ENCODE results near the gene LGMN.
"Not testable (repeated sequence)": the region's sequence is repeated elsewhere in the genome, so short reads cannot be mapped to it uniquely, and the experiment has no call there.

The LGMN gene

GRCh38 chr14:92685784-92686355 is 62.6 kb downstream of the LGMN start:
- Mint-ChIP-seq H3K9me3 (no peaks in the 10 kb centered on the region), H3K27me3 (no peaks in the 10 kb centered on the region), H3K4me1 (ENCODE audit: low read depth) (peaks cover 11% of the 10 kb centered on the region), H3K4me3 (no peak overlapping the region), H3K27ac (peak overlapping the region; percentile 52), H3K36me3 (ENCODE audit: low read depth) (peaks cover 33% of the 10 kb centered on the region)

GRCh38 chr14:92684801-92685560 is 63.4 kb downstream of the LGMN start:
- peaks cover 20% of the 10 kb centered on the region for H3K4me1 Mint-ChIP-seq (ENCODE audit: low read depth)
- H3K9me3 Mint-ChIP-seq = no peaks in the 10 kb centered on the region
- H3K27ac Mint-ChIP-seq = no peak overlapping the region
- H3K36me3 Mint-ChIP-seq (ENCODE audit: low read depth) = peaks cover 39% of the 10 kb centered on the region
- no peak overlapping the region for H3K4me3 Mint-ChIP-seq
- no peaks in the 10 kb centered on the region for H3K27me3 Mint-ChIP-seq

GRCh38 chr14:92683041-92683440 is 65.4 kb downstream of the LGMN start:
- Mint-ChIP-seq H3K9me3 (no peaks in the 10 kb centered on the region), H3K27ac (no peak overlapping the region), H3K36me3 (ENCODE audit: low read depth) (peaks cover 59% of the 10 kb centered on the region), H3K4me3 (no peak overlapping the region), H3K27me3 (no peaks in the 10 kb centered on the region), H3K4me1 (ENCODE audit: low read depth) (peaks cover 38% of the 10 kb centered on the region)

DNA sequence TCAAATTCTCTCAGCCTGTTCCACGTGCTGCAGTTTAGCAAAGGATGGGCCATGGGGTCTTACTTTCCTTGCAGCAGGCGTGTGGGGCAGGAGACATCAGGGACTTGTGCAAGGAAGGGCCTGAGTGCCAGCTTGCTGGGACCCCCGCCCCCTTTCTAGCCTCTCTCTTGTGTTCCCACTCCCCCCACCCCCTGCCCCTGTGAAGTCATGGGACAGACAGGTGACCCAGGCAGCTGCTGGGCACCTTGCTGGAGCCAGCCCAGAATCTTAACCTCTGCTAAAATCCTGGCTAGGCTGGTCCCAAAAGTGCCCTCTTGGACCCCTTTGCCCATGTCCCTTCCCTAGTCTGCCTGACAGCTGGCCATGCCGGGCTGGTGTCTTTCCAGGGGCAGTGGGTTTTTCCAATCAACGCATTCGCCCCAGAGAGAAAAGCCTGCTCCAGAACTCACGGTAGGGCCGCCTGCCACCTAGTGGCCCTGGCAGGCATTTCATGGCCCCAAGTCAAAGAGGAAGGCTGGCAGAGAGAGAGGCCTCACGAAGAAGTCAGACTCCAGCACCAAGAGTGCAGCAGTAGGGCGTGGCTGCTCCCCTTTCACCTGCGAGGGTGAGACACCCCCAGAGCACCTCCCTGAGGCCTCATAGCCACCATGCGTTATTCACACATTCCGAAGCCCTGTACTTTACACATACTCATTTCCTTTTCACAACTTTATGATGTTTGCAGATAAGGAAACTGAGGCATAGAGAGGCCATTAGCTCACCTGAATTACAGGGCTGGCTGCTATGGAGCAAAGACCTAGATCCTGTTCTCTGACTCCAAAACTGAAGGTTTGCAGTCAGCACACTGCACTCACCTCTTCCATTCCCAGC is 67.4 kb downstream of the LGMN start:
- Mint-ChIP-seq H3K4me3 (peak overlapping the region; percentile 23), H3K4me1 (ENCODE audit: low read depth) (peaks cover 59% of the 10 kb centered on the region), H3K36me3 (ENCODE audit: low read depth) (peaks cover 70% of the 10 kb centered on the region), H3K27ac (peak overlapping the region; percentile 63), H3K27me3 (no peaks in the 10 kb centered on the region), H3K9me3 (no peaks in the 10 kb centered on the region)

DNA sequence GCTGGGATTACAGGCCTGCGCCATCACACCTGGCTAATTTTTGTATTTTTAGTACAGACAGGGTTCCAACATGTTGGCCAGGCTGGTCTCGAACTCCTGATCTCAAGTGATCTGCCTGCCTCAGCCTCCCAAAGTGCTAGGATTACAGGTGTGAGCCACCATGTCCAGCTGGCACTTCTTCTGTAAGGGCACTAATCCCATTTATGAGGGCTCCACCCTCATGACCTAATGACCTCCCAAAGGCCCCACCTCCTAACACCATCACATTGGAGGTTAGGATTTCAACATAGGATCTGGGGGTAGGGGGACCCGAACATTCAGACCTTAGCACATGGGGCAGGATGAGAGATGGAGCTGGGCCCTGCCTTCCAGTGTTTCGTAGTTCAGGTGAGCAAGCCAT is 68.1 kb downstream of the LGMN start:
- peak overlapping the region; percentile 63 for H3K27ac Mint-ChIP-seq
- H3K9me3 Mint-ChIP-seq, H3K27me3 Mint-ChIP-seq, H3K4me3 Mint-ChIP-seq: not testable (repeated sequence)
- H3K4me1 Mint-ChIP-seq (ENCODE audit: low read depth) = peaks cover 65% of the 10 kb centered on the region
- H3K36me3 Mint-ChIP-seq (ENCODE audit: low read depth) = peaks cover 69% of the 10 kb centered on the region

DNA sequence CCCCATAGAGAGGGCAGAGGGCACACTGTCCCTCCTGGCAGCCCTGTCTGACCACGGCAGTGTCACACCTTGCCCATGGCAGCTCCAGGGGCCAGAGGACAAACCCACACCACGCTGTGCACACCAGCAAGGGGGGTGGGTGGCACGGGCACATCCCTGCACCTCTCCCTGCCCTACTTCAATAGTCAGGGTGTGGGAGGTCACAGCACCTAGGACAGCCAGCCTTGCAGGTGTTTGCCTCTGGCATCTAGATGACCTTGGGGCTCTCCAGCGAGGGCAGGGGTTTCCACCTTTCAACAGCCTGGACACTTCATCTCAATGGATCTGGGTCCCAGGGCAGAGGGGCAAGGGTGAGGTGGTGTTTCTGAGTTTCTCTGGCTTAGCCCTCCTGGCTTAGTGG is 69.2 kb downstream of the LGMN start:
- Mint-ChIP-seq H3K27ac (peak overlapping the region; percentile 8), H3K4me1 (ENCODE audit: low read depth) (peaks cover 75% of the 10 kb centered on the region), H3K9me3 (no peaks in the 10 kb centered on the region), H3K4me3 (no peak overlapping the region), H3K36me3 (ENCODE audit: low read depth) (peaks cover 76% of the 10 kb centered on the region), H3K27me3 (no peaks in the 10 kb centered on the region)

- no peaks in the 10 kb centered on the region for H3K9me3 Mint-ChIP-seq
- peak overlapping the region; percentile 40 for H3K27ac Mint-ChIP-seq
- peaks cover 80% of the 10 kb centered on the region for H3K4me1 Mint-ChIP-seq (ENCODE audit: low read depth)
- no peak overlapping the region for H3K4me3 Mint-ChIP-seq
- H3K36me3 Mint-ChIP-seq (ENCODE audit: low read depth) = peaks cover 81% of the 10 kb centered on the region
- no peaks in the 10 kb centered on the region for H3K27me3 Mint-ChIP-seq
Measured at GRCh38 chr14:92678766-92679165, 69.7 kb downstream of the LGMN start.

DNA sequence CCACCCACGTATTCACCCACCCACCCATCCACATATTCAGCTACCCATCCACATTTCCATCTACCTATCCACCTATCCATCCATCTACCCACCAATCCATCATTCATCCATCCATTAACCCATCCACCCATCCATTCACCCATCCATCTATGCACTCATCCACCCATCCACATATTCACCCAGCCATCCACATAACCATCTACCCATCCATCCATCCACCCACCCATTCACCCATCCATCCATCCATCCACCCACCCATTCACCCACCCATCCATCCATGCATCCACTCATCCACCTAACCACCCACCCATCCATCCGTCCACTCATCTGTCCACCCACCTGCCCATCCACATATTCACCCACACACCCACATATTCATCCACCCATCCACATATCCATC is 70.5 kb downstream of the LGMN start:
- Mint-ChIP-seq H3K27me3 (no peaks in the 10 kb centered on the region), H3K4me1 (ENCODE audit: low read depth) (peaks cover 86% of the 10 kb centered on the region), H3K36me3 (ENCODE audit: low read depth) (peaks cover 81% of the 10 kb centered on the region), H3K4me3 (peak overlapping the region; percentile 39), H3K9me3 (no peaks in the 10 kb centered on the region), H3K27ac (peak overlapping the region; percentile 97)

DNA sequence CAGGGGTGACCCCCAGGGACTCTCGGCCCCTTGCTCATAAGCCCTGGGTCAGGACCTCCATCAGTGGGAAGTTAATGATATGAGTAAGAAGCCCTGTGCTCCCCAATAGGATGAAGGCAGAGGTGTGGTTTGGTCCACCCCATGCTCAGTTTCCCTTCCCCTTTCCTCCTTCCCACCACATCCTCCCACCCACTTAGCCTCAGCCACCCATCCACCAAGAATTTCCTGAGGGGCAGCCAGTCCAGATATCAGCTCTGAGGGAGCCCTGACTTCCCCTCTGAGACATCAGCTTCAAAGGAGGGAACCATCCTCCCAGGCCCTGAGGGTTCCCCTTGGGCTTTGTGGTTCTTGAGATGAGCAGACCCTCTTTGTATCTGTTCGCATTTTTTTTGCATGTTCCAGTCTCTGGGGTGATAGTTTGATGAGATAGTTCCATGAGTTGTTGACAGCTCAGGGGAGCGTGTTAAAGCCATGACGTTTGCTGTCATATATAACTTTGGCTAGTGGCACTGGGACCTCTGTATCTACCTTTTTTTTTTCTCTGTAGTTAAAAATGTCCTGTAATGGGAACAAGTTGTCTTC is 71.2 kb downstream of the LGMN start:
- no peaks in the 10 kb centered on the region for H3K27me3 Mint-ChIP-seq
- H3K4me1 Mint-ChIP-seq (ENCODE audit: low read depth) = peaks cover 90% of the 10 kb centered on the region
- H3K36me3 Mint-ChIP-seq (ENCODE audit: low read depth) = peaks cover 85% of the 10 kb centered on the region
- no peaks in the 10 kb centered on the region for H3K9me3 Mint-ChIP-seq
- peak overlapping the region; percentile 42 for H3K4me3 Mint-ChIP-seq
- peak overlapping the region; percentile 97 for H3K27ac Mint-ChIP-seq

GRCh38 chr14:92676403-92677086 is 71.9 kb downstream of the LGMN start:
- Mint-ChIP-seq H3K4me3 (peak overlapping the region; percentile 42), H3K4me1 (ENCODE audit: low read depth) (peaks cover 95% of the 10 kb centered on the region), H3K27me3 (no peaks in the 10 kb centered on the region), H3K36me3 (ENCODE audit: low read depth) (peaks cover 84% of the 10 kb centered on the region), H3K9me3 (no peaks in the 10 kb centered on the region), H3K27ac (peak overlapping the region; percentile 97)

- Mint-ChIP-seq H3K4me1 (ENCODE audit: low read depth) (peaks cover 95% of the 10 kb centered on the region), H3K9me3 (no peaks in the 10 kb centered on the region), H3K27ac (peak overlapping the region; percentile 97), H3K36me3 (ENCODE audit: low read depth) (peaks cover 83% of the 10 kb centered on the region), H3K4me3 (peak overlapping the region; percentile 42), H3K27me3 (no peaks in the 10 kb centered on the region)
Measured at GRCh38 chr14:92675976-92676375, 72.5 kb downstream of the LGMN start.

GRCh38 chr14:92675421-92675820 is 73.0 kb downstream of the LGMN start:
- Mint-ChIP-seq H3K27me3 (no peaks in the 10 kb centered on the region), H3K27ac (peak overlapping the region; percentile 97), H3K4me3 (peak overlapping the region; percentile 42), H3K4me1 (ENCODE audit: low read depth) (peaks cover 95% of the 10 kb centered on the region), H3K36me3 (ENCODE audit: low read depth) (peaks cover 85% of the 10 kb centered on the region), H3K9me3 (no peaks in the 10 kb centered on the region)

DNA sequence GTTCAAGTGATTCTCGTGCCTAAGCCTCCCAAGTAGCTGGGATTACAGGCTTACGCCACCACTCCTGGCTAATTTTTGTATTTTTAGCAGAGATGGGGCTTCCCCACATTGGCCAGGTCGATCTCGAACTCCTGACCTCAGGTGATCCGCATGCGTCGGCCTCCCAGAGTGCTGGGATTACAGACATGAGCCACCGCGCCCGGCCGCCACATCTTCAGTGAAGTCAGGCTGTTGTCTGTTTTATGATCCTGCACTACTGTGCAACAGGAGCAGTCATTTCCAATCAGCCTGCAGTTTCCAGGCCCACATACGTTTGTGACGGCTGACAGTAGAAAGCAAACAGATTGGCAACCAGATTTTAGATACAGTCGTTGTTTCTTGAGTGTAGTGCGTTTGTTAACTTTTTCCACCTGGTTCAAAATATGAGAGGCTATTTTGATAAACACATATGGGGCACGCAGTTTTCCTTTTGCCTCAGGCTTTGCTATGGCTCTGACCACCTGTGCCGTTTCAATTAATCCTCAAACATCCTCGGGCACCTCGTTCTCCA is 74.8 kb downstream of the LGMN start:
- H3K36me3 Mint-ChIP-seq (ENCODE audit: low read depth) = peaks cover 81% of the 10 kb centered on the region
- no peak overlapping the region for H3K27ac Mint-ChIP-seq
- H3K27me3 Mint-ChIP-seq = no peaks in the 10 kb centered on the region
- H3K4me3 Mint-ChIP-seq = no peak overlapping the region
- H3K9me3 Mint-ChIP-seq = no peaks in the 10 kb centered on the region
- H3K4me1 Mint-ChIP-seq (ENCODE audit: low read depth) = peaks cover 96% of the 10 kb centered on the region

All from stimulated activated naive CD8-positive, alpha-beta T cell treated with anti-CD3 and anti-CD28 coated beads, Interleukin-15, Interleukin-2, amounts not matched to agents 100 ng/mL and 50 ng/mL, for 24 hours (primary cell).